Ishikawa (cell line): Measurements from ENCODE around the gene KCNMB1.

ENCODE experiments used
- EP300 ChIP-seq: IDR thresholded peaks from 2 replicates; pipeline ENCODE4 v1.6.1; 2012; ENCODE audit warnings: borderline replicate concordance
- ZBTB7A ChIP-seq: IDR thresholded peaks from 2 replicates; pipeline ENCODE4 v1.6.1; 2012; ENCODE audit warnings: low read depth

DNA sequence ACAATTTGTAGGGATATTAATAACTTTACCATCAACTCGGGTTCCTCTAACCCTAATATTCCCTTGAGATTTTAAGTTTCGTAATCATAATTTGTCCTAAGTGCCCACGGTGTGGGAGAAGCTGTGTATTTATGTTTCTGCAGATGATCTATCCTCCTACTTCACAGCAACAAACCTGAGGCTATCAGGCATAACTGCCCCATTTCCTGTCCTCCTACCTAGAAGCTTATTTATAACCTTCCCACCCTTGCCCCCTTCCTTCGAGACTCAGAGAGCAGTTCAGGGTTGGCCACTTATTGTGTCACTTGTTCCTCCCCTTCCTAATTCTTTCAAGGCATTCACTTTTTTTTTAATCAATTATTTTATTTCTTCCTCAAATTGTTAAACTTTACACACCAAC is 62.0 kb downstream of the KCNMB1 start:
- TF ChIP-seq ZBTB7A (no peak), EP300 (no peak)
